HUES6 (cell line): ENCODE measurements around the gene FRMD6.
A peak's percentile ranks its signal among the peaks of the same experiment; 100 is the strongest.

ENCODE experiments used
- H3K27ac ChIP-seq: 2 replicates; pipeline ENCODE4 v1.7.0; 2013; ENCODE audit warnings: low read depth, mild to moderate bottlenecking, low read length, inconsistent platforms
- H3K27me3 ChIP-seq: 2 replicates; pipeline ENCODE4 v1.6.1; 2013; ENCODE audit warnings: low read length; ENCODE audit not compliant: control insufficient read depth, insufficient read depth
- H3K36me3 ChIP-seq: 2 replicates; pipeline ENCODE4 v1.6.1; 2013; ENCODE audit warnings: low read length; ENCODE audit not compliant: control insufficient read depth, insufficient read depth
- H3K4me1 ChIP-seq: 2 replicates; pipeline ENCODE4 v1.6.1; 2013; ENCODE audit warnings: low read length; ENCODE audit not compliant: control insufficient read depth, insufficient read depth
- H3K4me3 ChIP-seq: 2 replicates; pipeline ENCODE4 v1.5.1; 2013; ENCODE audit warnings: low read depth, low read length
- H3K9ac ChIP-seq: one replicate; pipeline ENCODE4 v1.6.1; 2013; ENCODE audit warnings: mild to moderate bottlenecking, low read length
- H3K9me3 ChIP-seq: 2 replicates; pipeline ENCODE4 v1.6.1; 2013; ENCODE audit warnings: low read depth, low read length; ENCODE audit not compliant: control insufficient read depth, insufficient read depth

FRMD6 gene

DNA sequence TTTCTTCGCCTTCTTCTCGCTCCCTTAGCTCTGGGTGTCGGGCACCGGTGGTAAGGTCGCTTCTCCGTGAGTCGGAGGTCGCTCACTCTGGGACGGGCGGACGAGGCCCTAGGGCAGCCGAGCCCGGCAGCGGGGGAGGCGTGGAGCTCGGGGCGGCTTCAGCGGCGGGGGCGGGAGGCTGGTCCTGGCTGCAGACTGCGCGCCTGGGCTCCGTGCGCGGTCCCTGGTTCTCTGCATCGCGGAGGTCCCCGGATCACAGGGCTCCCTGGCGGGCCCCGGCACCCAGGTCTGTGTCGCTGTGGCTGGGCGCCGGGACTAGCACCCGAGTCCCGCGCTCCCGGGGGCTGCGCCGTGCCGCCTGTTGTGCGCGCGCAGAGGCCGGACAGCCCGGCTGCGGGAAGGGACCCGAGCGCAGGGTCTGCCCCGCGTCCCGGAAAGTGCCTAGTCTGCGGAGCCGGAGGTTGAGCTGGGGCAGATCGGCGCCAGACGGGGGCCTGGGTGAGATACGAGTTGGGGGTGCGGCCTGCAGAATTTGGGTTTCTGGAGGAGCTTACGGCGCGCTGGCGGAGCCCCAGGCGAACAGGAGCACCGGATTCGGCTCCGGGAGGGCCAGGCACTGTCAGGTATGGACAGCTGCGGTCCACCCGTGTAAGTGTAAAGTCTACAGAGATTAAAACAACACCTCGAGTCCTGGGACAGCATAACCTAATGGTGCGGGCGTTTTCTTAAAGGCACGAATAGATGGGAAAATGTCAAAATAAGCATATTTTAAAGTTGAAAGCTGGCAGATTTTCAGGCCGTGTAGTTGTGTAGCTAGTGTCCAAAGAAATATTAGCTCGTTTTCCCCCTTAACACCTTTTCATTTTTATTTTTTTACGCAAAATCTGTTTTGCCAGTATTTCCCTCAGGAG lies 713 bp downstream of the FRMD6 start:
- Histone ChIP-seq H3K4me1 (peaks cover 25% of the 10 kb centered on the region), H3K36me3 (no peaks in the 10 kb centered on the region), H3K4me3 (peak overlapping the region; percentile 98), H3K9ac (peak overlapping the region; percentile 92), H3K27ac (peak overlapping the region; percentile 92; the same call in 1 of the 2 replicates), H3K27me3 (no peaks in the 10 kb centered on the region), H3K9me3 (no peaks in the 10 kb centered on the region)

DNA sequence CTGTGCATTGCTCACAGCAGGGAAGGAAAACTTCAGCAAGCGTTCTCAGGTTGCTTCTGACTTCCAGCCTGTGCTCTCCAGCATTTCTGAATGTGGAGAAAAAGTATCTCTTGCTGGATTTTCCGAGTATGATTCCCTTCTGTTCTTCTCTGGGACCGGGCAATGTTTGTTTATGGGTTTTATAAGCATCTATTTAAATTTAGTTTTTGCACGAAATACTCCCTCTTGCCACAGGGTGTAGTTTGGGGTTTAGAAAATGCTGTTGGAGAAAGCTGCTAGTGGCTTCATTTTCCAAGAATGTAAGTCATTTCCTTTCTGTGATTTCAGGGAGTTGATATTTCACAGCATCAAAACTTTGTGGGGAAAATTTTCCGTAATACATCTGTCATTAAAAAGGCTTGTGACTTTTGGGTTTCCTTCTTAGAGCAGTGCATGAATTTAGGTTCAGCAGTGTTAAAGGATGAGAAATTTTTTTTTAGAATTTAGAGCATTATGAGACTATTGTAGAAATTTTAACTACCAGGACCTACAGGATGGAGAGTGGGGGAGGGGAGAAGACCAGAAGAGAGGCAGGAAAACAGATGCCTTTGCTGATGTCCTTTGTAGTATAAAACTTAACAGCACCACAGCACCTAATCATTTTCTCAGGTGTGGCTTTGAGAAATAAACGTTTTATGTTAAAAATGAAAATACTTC lies 1.5 kb downstream of the FRMD6 start:
- no peaks in the 10 kb centered on the region for H3K9me3 ChIP-seq
- H3K27ac ChIP-seq: peak overlapping the region; percentile 92; the same call in 1 of the 2 replicates
- peak overlapping the region; percentile 98 for H3K4me3 ChIP-seq
- H3K27me3 ChIP-seq: no peaks in the 10 kb centered on the region
- H3K36me3 ChIP-seq: no peaks in the 10 kb centered on the region
- H3K9ac ChIP-seq: peak overlapping the region; percentile 92
- H3K4me1 ChIP-seq: peaks cover 30% of the 10 kb centered on the region

DNA sequence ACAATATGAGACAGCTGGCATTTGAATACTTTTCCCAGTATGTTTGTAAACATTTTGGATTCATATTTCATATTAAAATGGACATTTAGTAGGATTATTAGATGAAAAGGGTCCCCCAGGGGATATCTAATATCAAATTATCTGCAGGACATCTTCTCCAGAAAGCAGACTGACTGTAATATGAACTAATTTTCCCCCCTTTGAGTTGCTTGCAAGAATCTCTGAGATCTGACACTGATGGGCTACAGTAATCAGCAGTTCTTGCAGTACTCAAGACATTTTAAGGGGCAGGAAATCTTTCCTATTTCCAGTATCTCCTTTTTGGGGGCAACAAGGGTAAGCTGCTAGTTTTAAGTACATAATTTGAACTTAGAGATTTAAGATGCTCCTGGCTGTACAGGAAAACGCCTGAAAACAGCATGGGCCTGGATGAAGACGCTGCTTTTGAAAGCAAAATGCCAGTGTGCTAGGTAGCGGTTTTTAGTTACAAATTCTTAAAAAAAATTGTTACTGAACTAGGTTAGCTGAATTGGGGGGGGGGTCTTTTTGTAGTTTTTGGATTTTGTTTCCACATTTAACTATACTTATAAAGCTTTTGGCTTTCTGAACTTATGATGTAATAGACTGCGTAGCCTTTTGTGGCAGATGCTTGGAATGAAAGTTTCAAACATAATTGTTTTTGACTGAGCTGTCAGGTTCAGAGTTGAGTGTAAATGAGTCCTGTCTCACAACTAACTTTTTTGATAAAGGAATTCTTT lies 2.2 kb downstream of the FRMD6 start:
- H3K27ac ChIP-seq: no peak overlapping the region

DNA sequence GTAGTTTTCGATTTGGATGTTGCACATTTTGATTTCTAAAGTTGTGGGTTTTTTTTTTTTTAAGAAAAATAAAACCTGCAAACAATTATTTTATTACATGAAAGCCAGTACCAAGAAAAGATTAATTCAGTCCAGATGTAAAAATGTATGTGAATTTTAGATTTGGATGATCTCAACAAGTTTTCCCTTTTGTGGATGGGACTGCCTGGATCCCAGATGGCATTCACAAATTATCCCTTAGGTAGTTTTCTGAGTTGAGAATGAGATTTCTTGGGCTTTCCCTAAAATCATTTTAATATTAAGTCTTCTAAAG lies 2.8 kb downstream of the FRMD6 start:
- H3K9me3 ChIP-seq: no peaks in the 10 kb centered on the region
- no peak overlapping the region for H3K4me3 ChIP-seq
- no peaks in the 10 kb centered on the region for H3K36me3 ChIP-seq
- no peak overlapping the region for H3K9ac ChIP-seq
- H3K4me1 ChIP-seq: peaks cover 30% of the 10 kb centered on the region
- no peaks in the 10 kb centered on the region for H3K27me3 ChIP-seq
- H3K27ac ChIP-seq: no peak overlapping the region

More for the DNA sequence above, 2.2 kb downstream of the FRMD6 start:
- peak overlapping the region; percentile 98 for H3K4me3 ChIP-seq
- peaks cover 30% of the 10 kb centered on the region for H3K4me1 ChIP-seq
- H3K9ac ChIP-seq: no peak overlapping the region
- H3K27me3 ChIP-seq: no peaks in the 10 kb centered on the region
- H3K9me3 ChIP-seq: no peaks in the 10 kb centered on the region
- H3K36me3 ChIP-seq: no peaks in the 10 kb centered on the region

DNA sequence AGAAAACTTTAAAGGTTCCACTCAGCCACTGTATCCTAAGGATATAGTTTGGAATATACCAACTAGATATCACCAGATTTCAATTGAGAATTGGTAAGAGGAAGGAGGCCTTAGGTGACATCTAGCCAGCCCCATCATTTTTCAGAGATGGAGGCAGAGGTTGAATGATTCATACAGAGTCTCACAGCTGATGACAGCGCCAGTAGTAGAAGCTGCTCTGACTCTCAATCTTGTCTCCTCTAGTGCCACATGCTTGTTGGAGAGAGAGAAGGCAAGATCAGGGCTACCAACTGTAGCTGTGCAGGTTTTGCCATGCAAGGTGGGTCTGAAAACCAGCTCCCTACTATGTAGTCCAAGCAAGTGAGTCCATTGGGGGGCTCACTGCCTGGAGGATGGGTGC lies 6.1 kb downstream of the FRMD6 start:
- H3K27ac ChIP-seq: no peak overlapping the region
- no peaks in the 10 kb centered on the region for H3K36me3 ChIP-seq
- H3K9ac ChIP-seq: no peak overlapping the region
- H3K4me3 ChIP-seq: no peak overlapping the region
- H3K9me3 ChIP-seq: no peaks in the 10 kb centered on the region
- peaks cover 31% of the 10 kb centered on the region for H3K4me1 ChIP-seq
- H3K27me3 ChIP-seq: no peaks in the 10 kb centered on the region

DNA sequence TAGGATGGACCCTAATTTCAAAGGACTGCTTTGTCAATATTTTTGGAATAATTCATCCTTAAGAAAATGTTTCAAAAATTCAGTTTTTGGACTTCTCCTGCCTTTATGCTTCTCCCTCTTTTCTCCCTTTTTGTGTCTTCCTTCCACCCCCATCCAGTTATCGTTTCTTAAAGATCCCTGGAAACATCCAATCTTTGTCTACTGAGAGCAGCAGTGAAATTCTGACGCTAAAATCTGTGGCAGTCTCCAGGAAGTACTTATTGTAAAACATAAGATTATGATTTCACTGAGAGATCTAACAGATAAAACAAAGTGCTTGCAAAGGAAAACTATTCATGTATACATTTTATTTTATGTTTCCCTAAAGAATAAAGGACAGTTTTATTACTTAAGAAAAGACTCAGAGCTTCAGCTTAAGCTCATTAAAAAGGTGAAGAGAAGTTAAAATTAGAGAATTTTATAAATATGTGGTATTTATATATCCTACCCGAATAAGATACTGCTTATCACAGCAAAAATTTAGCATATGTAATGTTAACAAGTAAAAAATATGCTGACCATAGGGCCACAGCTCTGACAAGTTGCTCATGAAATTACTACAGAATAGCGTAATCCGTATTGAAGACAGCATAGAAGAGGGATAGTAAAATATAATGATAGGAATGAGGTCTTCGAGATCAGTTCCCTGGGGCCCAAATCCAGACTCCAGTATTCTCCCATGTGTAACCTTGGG lies 6.9 kb downstream of the FRMD6 start:
- H3K9me3 ChIP-seq: no peaks in the 10 kb centered on the region; the same call in 1 of the 2 replicates
- no peak overlapping the region for H3K27ac ChIP-seq
- no peaks in the 10 kb centered on the region for H3K36me3 ChIP-seq
- H3K27me3 ChIP-seq: no peaks in the 10 kb centered on the region
- peaks cover 28% of the 10 kb centered on the region for H3K4me1 ChIP-seq
- H3K4me3 ChIP-seq: no peak overlapping the region
- no peak overlapping the region for H3K9ac ChIP-seq

DNA sequence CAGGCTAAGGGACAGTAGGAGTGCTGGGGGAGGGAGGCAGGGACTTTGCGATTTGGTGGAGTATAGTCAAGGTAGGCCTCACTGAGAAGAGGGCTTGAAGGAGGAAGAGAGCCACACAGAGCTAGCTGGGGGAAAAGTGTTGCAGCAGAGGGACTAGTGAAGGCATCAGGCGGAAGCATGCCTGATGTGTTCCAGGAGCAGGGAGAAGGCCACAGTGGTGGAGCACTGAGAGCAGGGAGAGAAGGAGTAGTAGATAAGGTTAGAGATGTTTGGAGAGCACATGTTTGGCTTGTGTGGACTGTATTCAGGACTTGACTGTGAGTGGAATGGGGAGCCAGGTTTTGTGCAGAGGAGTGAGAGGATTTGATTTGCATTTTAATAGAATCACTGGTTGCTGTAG lies 9.0 kb downstream of the FRMD6 start:
- no peaks in the 10 kb centered on the region for H3K27me3 ChIP-seq
- peaks cover 4% of the 10 kb centered on the region; the same call in 1 of the 2 replicates for H3K36me3 ChIP-seq

DNA sequence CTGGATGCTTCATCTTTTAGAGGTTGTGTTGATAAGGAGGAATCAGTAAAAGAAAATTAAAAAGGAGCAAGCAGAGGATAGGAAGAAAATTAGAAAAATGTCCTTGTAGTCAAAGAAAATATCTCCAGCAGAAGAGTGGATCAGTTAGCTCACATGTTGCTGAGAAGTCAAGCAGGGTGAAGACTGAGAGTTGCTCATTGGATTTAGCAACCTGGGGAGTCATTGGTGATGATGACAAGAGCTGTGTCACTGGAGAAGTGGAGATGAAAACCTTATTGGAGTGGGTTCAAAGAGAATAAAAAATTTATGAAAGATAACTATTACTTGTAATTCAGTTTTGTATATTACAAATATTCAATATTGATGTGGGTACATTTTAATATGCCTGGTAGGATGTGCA lies 9.8 kb downstream of the FRMD6 start:
- H3K36me3 ChIP-seq: peaks cover 4% of the 10 kb centered on the region; the same call in 1 of the 2 replicates
- H3K9me3 ChIP-seq: peaks cover 16% of the 10 kb centered on the region; the same call in 1 of the 2 replicates
- H3K27me3 ChIP-seq: no peaks in the 10 kb centered on the region
- H3K4me3 ChIP-seq: no peak overlapping the region
- H3K4me1 ChIP-seq: peaks cover 9% of the 10 kb centered on the region; the same call in 1 of the 2 replicates
- no peak overlapping the region for H3K27ac ChIP-seq
- no peak overlapping the region for H3K9ac ChIP-seq

More for the DNA sequence above, 9.0 kb downstream of the FRMD6 start:
- peaks cover 13% of the 10 kb centered on the region; the same call in 1 of the 2 replicates for H3K9me3 ChIP-seq
- peaks cover 12% of the 10 kb centered on the region; the same call in 1 of the 2 replicates for H3K4me1 ChIP-seq
- no peak overlapping the region for H3K9ac ChIP-seq
- H3K27ac ChIP-seq: no peak overlapping the region
- H3K4me3 ChIP-seq: no peak overlapping the region

DNA sequence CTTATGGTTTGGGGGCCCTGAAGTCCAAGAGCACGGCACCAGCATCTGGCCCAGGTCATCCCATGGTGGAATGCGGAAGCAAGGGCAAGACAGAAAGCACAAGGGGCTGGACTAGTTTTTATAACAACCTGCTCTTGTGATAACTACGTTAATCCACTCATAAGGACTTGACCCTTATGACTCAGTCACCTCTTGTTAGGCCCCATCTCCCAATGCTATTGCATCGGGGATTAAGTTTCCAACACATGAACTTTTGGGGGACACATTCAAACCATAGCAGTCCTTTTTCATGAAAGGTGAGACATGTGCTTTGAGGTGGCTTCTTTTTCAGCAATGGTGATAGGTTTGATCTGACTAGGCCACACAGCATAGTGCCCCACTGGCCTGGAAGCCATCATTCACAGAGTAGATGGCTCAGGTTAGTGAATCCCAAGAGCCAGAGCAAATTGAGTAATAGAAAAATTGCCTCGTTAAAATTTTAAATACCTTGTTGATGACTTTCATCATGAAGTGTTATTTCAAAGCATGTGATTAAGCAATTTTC lies 12.1 kb downstream of the FRMD6 start:
- Histone ChIP-seq H3K36me3 (peaks cover 4% of the 10 kb centered on the region; the same call in 1 of the 2 replicates), H3K4me1 (peaks cover 4% of the 10 kb centered on the region; the same call in 1 of the 2 replicates), H3K27ac (no peak overlapping the region), H3K4me3 (no peak overlapping the region), H3K9ac (no peak overlapping the region), H3K9me3 (peaks cover 16% of the 10 kb centered on the region; the same call in 1 of the 2 replicates), H3K27me3 (no peaks in the 10 kb centered on the region)

DNA sequence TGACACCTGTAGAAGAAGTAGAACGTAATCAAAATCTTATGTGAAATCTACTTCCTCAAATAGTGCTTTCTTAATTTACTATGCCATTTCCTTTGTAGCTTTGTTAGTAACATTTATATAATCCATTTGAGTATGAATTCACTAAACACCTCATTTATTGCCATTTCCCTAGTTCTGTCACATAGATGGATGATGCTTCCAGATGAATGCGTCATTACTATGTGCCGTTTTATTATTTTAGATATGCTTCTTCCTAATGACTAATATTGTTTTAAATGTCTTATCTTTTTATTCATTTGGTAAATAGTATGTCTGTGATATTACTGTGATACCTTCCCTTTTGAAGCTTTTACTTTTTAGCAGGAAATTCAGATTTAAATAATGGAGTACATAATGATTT lies 14.4 kb downstream of the FRMD6 start:
- Histone ChIP-seq H3K4me3 (no peak overlapping the region), H3K27ac (no peak overlapping the region), H3K27me3 (no peaks in the 10 kb centered on the region)

More for the DNA sequence above, 14.4 kb downstream of the FRMD6 start:
- no peak overlapping the region for H3K9ac ChIP-seq
- H3K9me3 ChIP-seq: peaks cover 16% of the 10 kb centered on the region; the same call in 1 of the 2 replicates
- peaks cover 4% of the 10 kb centered on the region; the same call in 1 of the 2 replicates for H3K36me3 ChIP-seq
- H3K4me1 ChIP-seq: no peaks in the 10 kb centered on the region
